H1 (cell line): Measurements from ENCODE around the gene TMEM236. TPM values are rescaled to one million over a fixed set of nuclear protein-coding genes. Genes with fewer than 3 reads are reported as not detected.

Experiments
- CTCF ChIA-PET: fragments of 300-600 bp; sonication (Branson Sonifier 250); formaldehyde crosslinking; loops from one replicate; lab custom pipeline; 2021; ENCODE audit not compliant: partially characterized antibody; lab: Charles Lee
- POLR2A ChIA-PET: fragments of 300-600 bp; sonication (Branson Sonifier 250); formaldehyde crosslinking; loops from one replicate; lab custom pipeline; 2021; ENCODE audit warnings: inconsistent platforms; ENCODE audit not compliant: partially characterized antibody; lab: Charles Lee
- DNase-seq, 2 experiments: peaks; one replicate each; pipeline versions ENCODE4 v3.0.0 to v3.0.0-alpha.2; 2010 to 2022; ENCODE audit warnings: low spot score in 2 of 2, low read depth in 1 of 2, mixed read lengths in 1 of 2
- FAIRE-seq: peaks from 2 replicates; lab custom pipeline; 2011; peaks lifted over from hg19 to GRCh38; lab: Jason Lieb, UNC
- H2AFZ ChIP-seq: 2 replicates; pipeline ENCODE4 v1.8.1; 2012; ENCODE audit warnings: low read length, inconsistent platforms
- H2AK5ac ChIP-seq: 2 replicates; pipeline ENCODE4 v1.6.1; 2013; ENCODE audit warnings: low read depth, low read length
- H2BK120ac ChIP-seq: replicated peaks from 2 replicates; pipeline ENCODE3; 2013; ENCODE audit warnings: low read depth, low read length, inconsistent platforms
- H2BK12ac ChIP-seq: 2 replicates; pipeline ENCODE4 v1.6.1; 2013; ENCODE audit warnings: low read depth, low read length
- H2BK15ac ChIP-seq: 2 replicates; pipeline ENCODE4 v1.6.1; 2013; ENCODE audit warnings: low read length
- H2BK20ac ChIP-seq: 2 replicates; pipeline ENCODE4 v1.6.1; 2013; ENCODE audit warnings: low read length
- H2BK5ac ChIP-seq: 2 replicates; pipeline ENCODE4 v1.6.1; 2013; ENCODE audit warnings: low read depth, low read length
- H3K14ac ChIP-seq: 2 replicates; pipeline ENCODE4 v1.6.1; 2013; ENCODE audit warnings: inconsistent platforms; ENCODE audit not compliant: insufficient read length
- H3K18ac ChIP-seq: 2 replicates; pipeline ENCODE4 v1.6.1; 2013; ENCODE audit warnings: low read length; ENCODE audit errors: extremely low read depth
- H3K23ac ChIP-seq: 2 replicates; pipeline ENCODE4 v1.6.1; 2013; ENCODE audit warnings: inconsistent platforms; ENCODE audit not compliant: insufficient read length
- H3K23me2 ChIP-seq: 2 replicates; pipeline ENCODE4 v1.6.1; 2013; ENCODE audit warnings: low read depth, low read length
- H3K27ac ChIP-seq: 2 replicates; pipeline ENCODE4 v1.6.1; 2011; ENCODE audit warnings: low read depth, low read length, inconsistent platforms
- H3K27me3 ChIP-seq, 4 experiments: replicated peaks in 1 of 4; 1 replicate in 1 of 4; 2 replicates in 3 of 4; pipeline versions ENCODE4 v1.6.1 to v1.8.1; 2011 to 2013; ENCODE audit warnings: low read length in 3 of 4, mild to moderate bottlenecking in 3 of 4, inconsistent platforms in 2 of 4, mixed read lengths in 2 of 4, moderate library complexity in 1 of 4; ENCODE audit not compliant: control insufficient read depth in 3 of 4, insufficient read depth in 3 of 4; ENCODE audit errors: extremely low read depth in 1 of 4
- H3K36me3 ChIP-seq, 4 experiments: 2 replicates each; pipeline versions ENCODE4 v1.6.1 to v1.8.1; 2011 to 2013; ENCODE audit warnings: mild to moderate bottlenecking in 4 of 4, low read length in 3 of 4, moderate library complexity in 2 of 4, control low read depth in 1 of 4, inconsistent platforms in 1 of 4; ENCODE audit not compliant: insufficient read depth in 4 of 4, control insufficient read depth in 2 of 4
- H3K4ac ChIP-seq: replicated peaks from 2 replicates; pipeline ENCODE3; 2013; ENCODE audit warnings: low read length, low read depth, mixed read lengths, inconsistent platforms; ENCODE audit not compliant: insufficient read length
- H3K4me1 ChIP-seq, 4 experiments: replicated peaks in 1 of 4; 1 replicate in 1 of 4; 2 replicates in 3 of 4; pipeline versions ENCODE4 v1.6.1 to v1.8.1; 2011 to 2013; ENCODE audit warnings: low read length in 3 of 4, inconsistent platforms in 2 of 4, mixed read lengths in 1 of 4; ENCODE audit not compliant: insufficient read depth in 4 of 4, control insufficient read depth in 3 of 4
- H3K4me2 ChIP-seq, 2 experiments: 2 replicates each; pipeline versions ENCODE4 v1.6.1 to v1.8.1; 2011 to 2013; ENCODE audit warnings: low read depth in 2 of 2, low read length in 2 of 2, control low read depth in 1 of 2, inconsistent platforms in 1 of 2, mild to moderate bottlenecking in 1 of 2; ENCODE audit not compliant: insufficient read depth in 1 of 2
- H3K4me3 ChIP-seq, 4 experiments: fragments of 200-600, 300-600 bp in 1 of 4; sonication (generic), shearing (Covaris generic), sonication (Bioruptor Twin) in 1 of 4; 2 replicates each; pipeline versions ENCODE4 v1.5.1 to v1.8.1; 2011 to 2016; ENCODE audit warnings: low read length in 4 of 4, low read depth in 3 of 4, control low read depth in 2 of 4, inconsistent platforms in 2 of 4, mild to moderate bottlenecking in 2 of 4, mixed read lengths in 1 of 4, moderate library complexity in 1 of 4; ENCODE audit not compliant: insufficient read depth in 2 of 4; ENCODE audit errors: extremely low read depth in 1 of 4
- H3K56ac ChIP-seq: replicated peaks from 2 replicates; pipeline ENCODE3; 2013; ENCODE audit warnings: low read depth, mild to moderate bottlenecking, mixed read lengths, low read length, inconsistent platforms; ENCODE audit not compliant: insufficient read length
- H3K79me1 ChIP-seq: 2 replicates; pipeline ENCODE4 v1.6.1; 2013; ENCODE audit warnings: low read depth, low read length, control low read depth
- H3K79me2 ChIP-seq, 2 experiments: 2 replicates each; pipeline versions ENCODE4 v1.6.1 to v1.8.1; 2012 to 2013; ENCODE audit warnings: low read length in 2 of 2, mild to moderate bottlenecking in 2 of 2, inconsistent platforms in 1 of 2; ENCODE audit not compliant: insufficient read depth in 2 of 2, control insufficient read depth in 1 of 2
- H3K9ac ChIP-seq, 4 experiments: replicated peaks in 1 of 4; 1 replicate in 1 of 4; 2 replicates in 3 of 4; pipeline versions ENCODE4 v1.6.1 to v1.8.1; 2011 to 2013; ENCODE audit warnings: low read depth in 3 of 4, low read length in 3 of 4, control low read depth in 2 of 4, mild to moderate bottlenecking in 2 of 4, moderate library complexity in 2 of 4, inconsistent platforms in 1 of 4; ENCODE audit errors: extremely low read depth in 1 of 4
- H3K9me3 ChIP-seq, 2 experiments: 2 replicates each; pipeline versions ENCODE4 v1.6.1 to v1.8.1; 2012 to 2013; ENCODE audit warnings: mild to moderate bottlenecking in 2 of 2, moderate library complexity in 2 of 2, control low read depth in 1 of 2, inconsistent platforms in 1 of 2, low read depth in 1 of 2, low read length in 1 of 2, mixed read lengths in 1 of 2; ENCODE audit not compliant: insufficient read depth in 2 of 2
- H4K20me1 ChIP-seq, 2 experiments: replicated peaks in 1 of 2; 2 replicates each; pipeline versions ENCODE3 to v1.8.1; 2011 to 2013; ENCODE audit warnings: inconsistent platforms in 2 of 2, low read length in 2 of 2, mild to moderate bottlenecking in 1 of 2; ENCODE audit not compliant: insufficient read depth in 2 of 2, control insufficient read depth in 1 of 2
- H4K5ac ChIP-seq: 2 replicates; pipeline ENCODE4 v1.6.1; 2013; ENCODE audit warnings: low read length, low read depth, mixed read lengths, inconsistent platforms; ENCODE audit not compliant: insufficient read length
- H4K8ac ChIP-seq: 2 replicates; pipeline ENCODE4 v1.8.0; 2013; ENCODE audit warnings: mild to moderate bottlenecking, moderate library complexity, low read length, inconsistent platforms; ENCODE audit not compliant: insufficient read depth; ENCODE audit errors: extremely low read depth
- H4K91ac ChIP-seq: replicated peaks from 2 replicates; pipeline ENCODE3; 2013; ENCODE audit warnings: low read length, mixed read lengths, inconsistent platforms; ENCODE audit not compliant: insufficient read length
- BRCA1 ChIP-seq: IDR thresholded peaks from 2 replicates; pipeline ENCODE4 v1.6.1; 2012; ENCODE audit warnings: low read depth, low read length, improper control_type of control experiment
- HDAC6 ChIP-seq: IDR thresholded peaks from one replicate; pipeline ENCODE4 v1.7.1; 2012; ENCODE audit warnings: low read depth, mild to moderate bottlenecking, inconsistent platforms, low read length, moderate library complexity
- SRF ChIP-seq: IDR thresholded peaks from 2 replicates; pipeline ENCODE4 v1.6.1; 2011; ENCODE audit warnings: mild to moderate bottlenecking, low read depth, low read length, moderate library complexity
- WGBS, 2 experiments: shearing (Covaris generic) in 1 of 2; methylation state at CpG; one replicate each; pipeline versions ENCODE4 v1.1.6 to v1.1.7; 2013 to 2015; ENCODE audit warnings: low lambda C conversion rate in 2 of 2, mixed read lengths in 2 of 2, inconsistent platforms in 1 of 2, low coverage in 1 of 2, missing lambda C conversion rate in 1 of 2; ENCODE audit not compliant: insufficient replicate concordance in 2 of 2, insufficient coverage in 1 of 2, insufficient read length in 1 of 2; ENCODE audit errors: extremely low coverage in 1 of 2, missing lambda C conversion rate in 1 of 2; 5-methylcytosine and 5-hydroxymethylcytosine counted together
- polyA plus RNA-seq, 7 experiments: library from polyadenylated mRNA; depleted of rRNA in 3 of 7; stranded (reverse) in 5 of 7; unstranded in 2 of 7; fragments of >200 nt in 5 of 7; fragments of 200-250 nt in 2 of 7; gene quantifications; 1 replicate in 5 of 7; 2 replicates in 1 of 7; 4 replicates in 1 of 7; pipeline versions ENCODE4 v1.2.1 to v1.2.3, GENCODE V29; 2011 to 2013; ENCODE audit warnings: missing spikeins in 2 of 7, mixed read lengths in 2 of 7
- total RNA-seq: library from RNA; stranded (reverse); fragmentation: NEBNext Ultra II Directional; extraction: Animal tissue kit (Norgen Biotek cat#: 25700); gene quantifications from 2 replicates; pipeline ENCODE4 v1.2.1, GENCODE V29; 2021

Gene TMEM236
- total and polyA plus RNA-seq, 2 of the 8 experiments (the other 6 are each of a cell fraction or from before 2014, with no cell fraction given): 0.02 to 0.07 TPM

GRCh38 chr10:17712717-17713471 lies 39.1 kb upstream of the TMEM236 start:
- Histone ChIP-seq H2AFZ (no peak overlapping the region), H4K91ac (no peak overlapping the region), H3K27me3 (no peaks in the 10 kb centered on the region), H3K23me2 (no peaks in the 10 kb centered on the region), H3K4me1 (no peaks in the 10 kb centered on the region), H2BK12ac (no peak overlapping the region), H3K23ac (no peak overlapping the region), H3K79me2 (no peaks in the 10 kb centered on the region), H3K14ac (no peak overlapping the region), H3K27ac (no peak overlapping the region), H4K5ac (no peak overlapping the region), H3K18ac (no peak overlapping the region), H3K4ac (no peak overlapping the region), H2BK5ac (no peak overlapping the region), H3K9me3 (0 out of 4 replicates have a peak, but pooled peaks cover 0 to 3% of the 10 kb centered on the region in 2 experiments), H2AK5ac (no peak overlapping the region), H3K36me3 (peaks cover 0 to 40% (median 14%) of the 10 kb centered on the region in 4 experiments; a peak in 6 of 8 replicates), H3K4me2 (no peak overlapping the region), H4K8ac (no peak overlapping the region), H3K9ac (no peak overlapping the region), H3K4me3 (no peak overlapping the region), H4K20me1 (peaks cover 0 to 2% of the 10 kb centered on the region in 2 experiments), H3K56ac (no peak overlapping the region), H2BK15ac (no peak overlapping the region), H2BK120ac (no peak overlapping the region), H2BK20ac (no peak overlapping the region), H3K79me1 (no peaks in the 10 kb centered on the region)
- POLR2A ChIA-PET: no interaction called here
- TF ChIP-seq BRCA1: no peak
- peak; percentile 53; the same call in 1 of the 2 replicates for TF ChIP-seq SRF
- no peak for TF ChIP-seq HDAC6
- no peak for DNase-seq
- WGBS, 2 experiments: 91% methylated on average over 18 of the region's 18 CpGs; no CpG with 5 or more reads in 1 of the 2 experiments
- CTCF ChIA-PET: interaction anchor here (0.6 to 2.0 kb wide), 3 partner anchors 27 to 121 kb away, joined by 3 to 5 read pairs (median 4); no protein-coding TSS in a partner anchor
- no peak for FAIRE-seq
